ENCODE measurements around the gene HCFC1R1. TPM values are rescaled to one million over a fixed set of nuclear protein-coding genes. Genes with fewer than 3 reads are reported as not detected.
A peak's percentile ranks its signal among the peaks of the same experiment; 100 is the strongest.

HCFC1R1 gene
- total RNA-seq, 1 experiment from 2014 or later = 20.4 TPM

DNA sequence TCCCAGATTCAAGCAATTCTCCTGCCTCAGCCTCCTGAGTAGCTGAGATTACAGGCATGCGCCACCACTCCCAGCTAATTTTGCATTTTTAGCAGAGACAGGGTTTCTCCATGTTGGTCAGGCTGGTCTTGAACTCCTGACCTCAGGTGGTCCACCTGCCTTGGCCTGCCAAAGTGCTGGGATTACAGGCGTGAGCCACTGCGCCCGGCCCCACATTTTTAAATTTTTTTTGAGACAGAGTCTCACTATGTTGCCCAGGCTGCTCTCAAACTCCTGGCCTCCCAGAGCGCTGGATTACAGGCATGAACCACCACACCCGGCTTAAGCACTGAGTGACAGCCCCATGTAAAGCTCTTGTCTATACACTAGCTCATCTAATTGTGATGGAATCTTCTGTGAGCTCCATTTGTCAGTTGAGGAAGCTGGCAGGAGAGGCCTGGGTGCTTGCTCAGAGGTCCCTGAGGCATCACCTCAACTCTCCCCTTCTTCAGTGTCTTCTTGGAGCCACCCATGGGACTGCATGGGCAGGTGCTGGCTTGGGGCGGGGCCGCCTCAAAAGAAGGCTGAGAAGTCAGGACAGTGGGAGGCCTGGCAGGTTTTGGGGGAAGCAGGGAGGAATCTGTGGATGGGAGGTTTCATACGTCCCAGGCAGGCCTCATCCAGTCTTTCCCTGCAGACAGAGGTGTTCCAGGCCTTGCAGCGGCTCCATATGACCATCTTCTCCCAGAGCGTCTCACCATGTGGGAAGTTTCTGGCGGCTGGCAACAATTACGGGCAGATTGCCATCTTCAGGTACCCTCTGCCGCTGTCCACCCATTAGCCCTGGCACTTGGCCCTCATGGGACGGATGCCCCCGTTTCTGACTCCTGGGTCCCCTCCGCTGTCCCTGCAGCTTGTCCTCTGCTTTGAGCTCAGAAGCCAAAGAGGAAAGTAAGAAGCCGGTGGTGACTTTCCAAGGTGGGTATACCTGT, 1.6 kb upstream of the HCFC1R1 start:
- H3K4me3 Mint-ChIP-seq (ENCODE audit: unreplicated experiment) = peak overlapping the region; percentile 47
- TF ChIP-seq, protein P1, sequence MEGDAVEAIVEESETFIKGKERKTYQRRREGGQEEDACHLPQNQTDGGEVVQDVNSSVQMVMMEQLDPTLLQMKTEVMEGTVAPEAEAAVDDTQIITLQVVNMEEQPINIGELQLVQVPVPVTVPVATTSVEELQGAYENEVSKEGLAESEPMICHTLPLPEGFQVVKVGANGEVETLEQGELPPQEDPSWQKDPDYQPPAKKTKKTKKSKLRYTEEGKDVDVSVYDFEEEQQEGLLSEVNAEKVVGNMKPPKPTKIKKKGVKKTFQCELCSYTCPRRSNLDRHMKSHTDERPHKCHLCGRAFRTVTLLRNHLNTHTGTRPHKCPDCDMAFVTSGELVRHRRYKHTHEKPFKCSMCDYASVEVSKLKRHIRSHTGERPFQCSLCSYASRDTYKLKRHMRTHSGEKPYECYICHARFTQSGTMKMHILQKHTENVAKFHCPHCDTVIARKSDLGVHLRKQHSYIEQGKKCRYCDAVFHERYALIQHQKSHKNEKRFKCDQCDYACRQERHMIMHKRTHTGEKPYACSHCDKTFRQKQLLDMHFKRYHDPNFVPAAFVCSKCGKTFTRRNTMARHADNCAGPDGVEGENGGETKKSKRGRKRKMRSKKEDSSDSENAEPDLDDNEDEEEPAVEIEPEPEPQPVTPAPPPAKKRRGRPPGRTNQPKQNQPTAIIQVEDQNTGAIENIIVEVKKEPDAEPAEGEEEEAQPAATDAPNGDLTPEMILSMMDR (IDR thresholded peaks at IDR 0.05; ENCODE audit: unreplicated experiment) = no peak
- peaks cover 23% of the 10 kb centered on the region for H3K4me1 Mint-ChIP-seq (ENCODE audit: insufficient read depth, unreplicated experiment)
- H3K9me3 Mint-ChIP-seq (ENCODE audit: unreplicated experiment) = no peaks in the 10 kb centered on the region
- intact Hi-C loops (cut with micrococcal nuclease) = no loop called here
- no peak for DNase-seq (ENCODE audit: unreplicated experiment)
- no TSS peak for BruUV-seq (replicated peaks)
- no peak overlapping the region for H3K27ac Mint-ChIP-seq (ENCODE audit: low read depth, unreplicated experiment)
- ChIA-PET CTCF (interaction anchor here (0.7 to 8.3 kb wide), 2 partner anchors 21 to 109 kb away, joined by 7 to 121 read pairs; no protein-coding TSS in a partner anchor), POLR2A (interaction anchor here (0.9 to 1.7 kb wide), 2 partner anchors 21 to 97 kb away, joined by 4 to 5 read pairs; no protein-coding TSS in a partner anchor)
- peaks cover 50% of the 10 kb centered on the region for H3K36me3 Mint-ChIP-seq (ENCODE audit: insufficient read depth, unreplicated experiment)
- H3K27me3 Mint-ChIP-seq (ENCODE audit: insufficient read depth, unreplicated experiment) = no peaks in the 10 kb centered on the region

DNA sequence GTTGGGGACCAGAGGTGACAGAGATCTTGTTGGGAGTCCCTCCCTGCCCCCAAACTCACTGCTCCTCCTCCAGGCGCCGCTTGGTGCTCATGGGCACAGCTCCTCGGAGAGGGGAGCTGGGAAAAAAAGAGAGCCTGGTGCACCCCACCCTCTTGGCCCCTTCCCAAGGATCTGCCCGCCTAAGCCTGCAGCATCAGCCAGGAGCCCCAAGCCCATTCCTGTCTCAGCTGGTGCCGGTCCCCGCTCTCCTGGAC, 400 bp downstream of the HCFC1R1 start:
- H3K4me1 Mint-ChIP-seq (ENCODE audit: insufficient read depth, unreplicated experiment) = peaks cover 23% of the 10 kb centered on the region
- peaks cover 48% of the 10 kb centered on the region for H3K36me3 Mint-ChIP-seq (ENCODE audit: insufficient read depth, unreplicated experiment)
- peak; percentile 73 for DNase-seq (ENCODE audit: unreplicated experiment)
- CTCF ChIA-PET = interaction anchor here (1.1 to 3.9 kb wide), 3 partner anchors 8 to 107 kb away, joined by 4 to 18 read pairs (median 5); no protein-coding TSS in a partner anchor
- intact Hi-C loops (cut with micrococcal nuclease) = no loop called here
- peak overlapping the region; percentile 94 for H3K27ac Mint-ChIP-seq (ENCODE audit: low read depth, unreplicated experiment)
- H3K27me3 Mint-ChIP-seq (ENCODE audit: insufficient read depth, unreplicated experiment) = no peaks in the 10 kb centered on the region
- TF ChIP-seq, protein P1 (IDR thresholded peaks at IDR 0.05; ENCODE audit: unreplicated experiment) = no peak
- POLR2A ChIA-PET = interaction anchor here (0.9 to 5.0 kb wide), 9 partner anchors 12 to 135 kb away, joined by 3 to 30 read pairs (median 5); partner anchors contain the start of genes FLYWCH1 and ZNF213
- no TSS peak for BruUV-seq (replicated peaks)
- no peaks in the 10 kb centered on the region for H3K9me3 Mint-ChIP-seq (ENCODE audit: unreplicated experiment)
- peak overlapping the region; percentile 82 for H3K4me3 Mint-ChIP-seq (ENCODE audit: unreplicated experiment)

DNA sequence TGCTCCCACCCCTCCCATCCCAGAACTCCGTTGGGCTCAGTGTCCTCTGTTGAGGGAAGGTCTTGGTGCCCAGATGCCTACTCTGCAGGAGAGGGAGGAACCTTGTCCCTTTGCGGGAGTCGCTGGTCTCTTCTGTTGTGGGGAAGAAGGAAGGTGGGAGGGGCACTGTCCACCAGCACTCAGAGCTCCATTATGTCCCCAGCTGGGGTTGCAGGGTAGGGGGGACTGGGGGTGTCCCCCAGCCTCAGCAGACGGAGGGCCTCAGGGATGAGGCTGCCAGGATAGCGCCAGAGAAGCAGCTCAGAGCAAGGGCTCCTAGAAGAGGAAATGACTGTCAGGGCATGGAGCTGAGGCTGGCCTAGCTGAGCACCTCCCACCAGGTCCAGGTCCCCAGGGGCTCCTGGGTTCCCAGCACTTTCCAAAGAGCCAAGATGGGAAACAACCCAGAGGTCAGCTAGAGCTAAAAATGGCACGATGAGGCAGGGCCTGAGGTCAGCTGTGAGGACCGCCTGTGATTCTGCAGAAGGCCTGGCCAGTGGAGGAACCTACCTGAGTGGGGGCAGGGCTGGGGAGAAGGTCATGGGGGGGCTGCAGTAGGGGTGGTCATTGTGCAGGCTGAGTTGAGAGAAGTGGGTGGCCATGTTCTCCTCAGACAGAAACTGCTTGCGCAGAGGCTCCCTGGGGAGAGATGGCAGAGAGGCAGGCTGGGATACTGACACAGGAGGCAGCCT, 893 bp downstream of the HCFC1R1 start:
- no peaks in the 10 kb centered on the region for H3K27me3 Mint-ChIP-seq (ENCODE audit: insufficient read depth, unreplicated experiment)
- ChIA-PET CTCF (interaction anchor here (0.6 to 5.1 kb wide), 9 partner anchors 9 to 107 kb away, joined by 3 to 28 read pairs (median 4); no protein-coding TSS in a partner anchor), POLR2A (interaction anchor here (0.6 to 5.0 kb wide), 19 partner anchors 12 to 1266 kb away, joined by 3 to 41 read pairs (median 5); partner anchors contain the start of genes BICDL2, FLYWCH1, FLYWCH2 and KREMEN2)
- no peaks in the 10 kb centered on the region for H3K9me3 Mint-ChIP-seq (ENCODE audit: unreplicated experiment)
- H3K27ac Mint-ChIP-seq (ENCODE audit: low read depth, unreplicated experiment) = peak overlapping the region; percentile 94
- TF ChIP-seq, protein P1 (IDR thresholded peaks at IDR 0.05; ENCODE audit: unreplicated experiment) = no peak
- H3K4me1 Mint-ChIP-seq (ENCODE audit: insufficient read depth, unreplicated experiment) = peaks cover 23% of the 10 kb centered on the region
- BruUV-seq (replicated peaks) = no TSS peak
- peak overlapping the region; percentile 82 for H3K4me3 Mint-ChIP-seq (ENCODE audit: unreplicated experiment)
- H3K36me3 Mint-ChIP-seq (ENCODE audit: insufficient read depth, unreplicated experiment) = peaks cover 43% of the 10 kb centered on the region
- intact Hi-C loops (cut with micrococcal nuclease) = no loop called here
- DNase-seq (ENCODE audit: unreplicated experiment) = peak; percentile 53
